Measurements from ENCODE around the gene CMTM1.

Gene CMTM1, protein sequence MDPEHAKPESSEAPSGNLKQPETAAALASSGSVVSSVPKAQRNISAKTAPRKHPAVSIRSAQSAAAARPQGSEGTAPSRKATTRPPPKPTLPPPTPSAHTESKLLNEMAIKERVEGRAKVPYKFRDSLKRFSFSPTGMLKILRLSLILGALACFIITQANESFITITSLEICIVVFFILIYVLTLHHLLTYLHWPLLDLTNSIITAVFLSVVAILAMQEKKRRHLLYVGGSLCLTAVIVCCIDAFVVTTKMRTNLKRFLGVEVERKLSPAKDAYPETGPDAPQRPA

GRCh38 chr16:66566051-66566901, at the start of gene CMTM1:
Gene CMTM1 (plus strand): TSS chr16:66566439. CDS start chr16:66566514, 75 bp downstream.
- no peak for ATAC-seq

GRCh38 chr16:66516509-66516807, 49.8 kb upstream of the CMTM1 start:
- peak in 1 of 2 donors; percentile 19 for ATAC-seq

GRCh38 chr16:66516808-66517585, 49.2 kb upstream of the CMTM1 start:
- peak; percentile 75 to 86 for ATAC-seq

DNA sequence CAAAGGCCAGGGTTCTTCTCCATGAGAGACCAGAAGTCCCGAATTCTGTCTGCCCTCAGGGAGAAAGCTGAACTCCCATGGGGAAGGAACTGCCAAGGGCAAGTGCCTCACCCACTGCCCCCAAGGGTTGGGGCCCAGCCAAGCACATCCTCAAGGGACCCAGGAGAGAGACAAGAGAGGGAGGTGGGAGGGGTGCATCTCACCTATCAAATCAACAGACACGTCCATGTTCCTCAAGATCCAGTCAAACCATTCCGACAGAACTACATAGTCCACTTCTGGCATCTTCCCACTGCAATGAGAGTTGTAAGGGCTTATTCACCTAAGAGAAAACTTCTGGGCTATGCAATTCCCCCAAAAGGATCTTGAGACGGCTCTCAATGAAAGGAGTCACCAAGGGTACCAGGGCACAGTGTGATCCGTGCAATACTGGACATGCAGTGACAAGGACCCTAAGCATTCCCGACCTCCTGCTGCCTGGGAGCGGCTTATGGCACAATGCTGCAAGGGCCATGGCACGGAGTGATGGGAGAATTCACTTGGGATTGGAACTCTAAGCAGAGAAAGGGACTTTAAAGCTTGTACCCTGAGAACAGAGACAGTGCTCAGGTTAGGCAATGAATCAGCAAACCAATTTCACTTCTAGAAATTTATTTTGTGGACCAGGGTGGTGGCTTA, 48.5 kb upstream of the CMTM1 start:
- ATAC-seq: no peak

GRCh38 chr16:66519482-66520373, 46.5 kb upstream of the CMTM1 start:
- no peak for ATAC-seq

GRCh38 chr16:66520406-66521170, 45.7 kb upstream of the CMTM1 start:
- ATAC-seq: no peak

DNA sequence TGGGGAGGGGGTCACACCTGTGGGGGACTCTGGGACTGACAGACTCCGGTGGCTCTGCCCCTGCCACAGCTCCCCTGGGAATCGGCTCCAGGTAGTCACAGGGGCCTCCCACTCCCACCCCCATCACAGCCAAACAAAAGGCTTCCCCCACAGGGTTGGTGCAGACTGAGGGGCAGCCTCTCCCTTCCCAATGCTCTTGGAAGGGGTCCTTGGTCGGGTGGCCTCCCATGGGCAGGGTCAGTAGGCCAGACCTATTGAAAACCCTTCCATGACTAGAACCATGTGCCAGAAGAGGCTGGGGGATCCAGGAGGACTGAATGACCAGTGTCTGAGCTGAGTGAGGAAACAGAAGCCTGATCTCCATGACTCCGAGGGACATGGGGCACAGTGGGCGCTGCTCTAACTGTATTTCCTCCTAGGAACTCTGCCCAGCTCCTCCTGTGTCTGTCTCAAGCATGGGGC, 45.0 kb upstream of the CMTM1 start:
- no peak for ATAC-seq

GRCh38 chr16:66521951-66522771, 44.1 kb upstream of the CMTM1 start:
- peak; percentile 95 to 96 for ATAC-seq

GRCh38 chr16:66522816-66523590, 43.2 kb upstream of the CMTM1 start:
- ATAC-seq: no peak

DNA sequence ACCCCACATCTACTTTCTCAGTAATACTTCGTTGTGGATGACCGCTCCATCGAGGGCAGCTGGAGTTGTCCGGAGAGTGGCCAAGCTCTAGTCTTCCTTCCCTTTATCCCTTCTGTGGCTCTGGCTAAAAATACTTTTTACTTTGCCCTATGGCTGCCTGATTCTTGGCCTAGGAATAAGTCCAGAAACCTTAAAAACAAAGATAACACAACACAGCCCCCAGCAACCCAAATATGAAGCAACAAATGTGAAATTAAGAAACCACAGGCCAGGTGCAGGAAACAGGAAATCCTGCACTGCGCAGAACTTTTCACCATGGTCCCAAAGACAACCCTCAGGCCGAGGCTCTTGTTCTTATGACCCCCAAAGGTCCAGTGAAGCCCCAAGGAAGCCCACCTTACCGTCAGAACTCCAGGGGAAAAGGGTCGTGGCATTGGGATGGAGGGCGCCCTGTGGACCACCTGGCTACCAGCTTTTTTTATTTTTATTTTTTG, 42.3 kb upstream of the CMTM1 start:
- no peak for ATAC-seq

- ATAC-seq: no peak
Measured at GRCh38 chr16:66524601-66525164, 41.6 kb upstream of the CMTM1 start.

DNA sequence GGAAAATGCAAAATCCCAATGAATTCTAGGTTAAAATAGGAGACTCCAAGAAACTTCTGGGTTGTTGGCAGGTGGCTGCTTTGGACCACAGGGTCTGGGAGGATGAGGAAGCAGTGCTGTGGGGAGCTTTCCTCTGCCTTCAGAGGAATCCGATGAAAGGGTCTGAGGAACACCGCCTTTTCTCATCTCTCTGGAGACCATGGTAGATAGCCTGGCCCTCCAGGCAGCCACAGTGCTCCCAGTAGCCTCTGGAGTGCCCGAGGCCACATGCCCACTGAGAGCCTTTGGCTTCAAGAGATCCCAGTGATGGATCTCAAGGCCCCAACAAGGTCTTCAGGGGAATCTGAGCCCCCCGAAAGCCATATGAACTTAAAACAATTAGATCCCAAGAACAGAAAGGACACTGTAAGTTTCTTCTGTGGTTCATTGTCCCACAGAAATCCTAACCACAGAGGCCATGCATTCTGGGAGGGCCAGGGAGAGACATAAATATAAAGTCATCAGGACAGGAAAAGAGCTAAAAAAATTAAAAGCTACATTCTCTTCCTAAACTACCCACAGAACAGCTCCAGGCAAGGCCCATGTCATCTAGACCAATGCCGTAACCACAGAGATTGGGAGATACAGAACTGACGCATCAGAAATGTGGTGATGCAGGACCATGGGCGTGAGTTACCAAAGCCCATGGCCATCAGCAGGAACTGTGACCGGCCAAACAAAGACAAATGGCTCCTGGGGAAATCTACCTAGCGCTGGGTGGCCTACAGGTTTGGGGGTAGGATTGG, 40.7 kb upstream of the CMTM1 start:
- no peak for ATAC-seq

- ATAC-seq: no peak
Measured at GRCh38 chr16:66528294-66528693, 37.9 kb upstream of the CMTM1 start.

- ATAC-seq: no peak
Measured at GRCh38 chr16:66529475-66529874, 36.8 kb upstream of the CMTM1 start.

DNA sequence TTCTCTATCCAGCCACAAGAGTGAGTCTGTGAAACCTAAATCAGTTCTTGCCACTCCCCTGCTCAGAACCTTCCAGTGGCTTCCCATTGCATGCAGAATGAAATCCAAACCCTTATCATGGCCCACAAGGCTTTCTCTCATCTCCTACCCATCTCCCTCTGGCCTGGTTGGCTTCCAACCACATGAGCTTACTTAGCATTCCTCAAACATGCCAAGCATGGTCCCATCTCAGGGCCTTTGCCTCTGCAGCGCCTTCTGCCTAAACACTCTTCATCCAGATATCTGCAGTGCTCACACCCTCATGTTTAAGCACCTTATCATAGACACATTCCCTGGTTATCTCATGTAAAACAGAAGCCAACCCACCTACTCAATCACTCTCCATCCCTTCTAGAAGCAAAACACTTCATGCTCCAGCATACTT, 31.9 kb upstream of the CMTM1 start:
- no peak for ATAC-seq

- no peak for ATAC-seq
Measured at GRCh38 chr16:66536525-66536924, 29.7 kb upstream of the CMTM1 start.

GRCh38 chr16:66537236-66537635, 29.0 kb upstream of the CMTM1 start:
- ATAC-seq: no peak

DNA sequence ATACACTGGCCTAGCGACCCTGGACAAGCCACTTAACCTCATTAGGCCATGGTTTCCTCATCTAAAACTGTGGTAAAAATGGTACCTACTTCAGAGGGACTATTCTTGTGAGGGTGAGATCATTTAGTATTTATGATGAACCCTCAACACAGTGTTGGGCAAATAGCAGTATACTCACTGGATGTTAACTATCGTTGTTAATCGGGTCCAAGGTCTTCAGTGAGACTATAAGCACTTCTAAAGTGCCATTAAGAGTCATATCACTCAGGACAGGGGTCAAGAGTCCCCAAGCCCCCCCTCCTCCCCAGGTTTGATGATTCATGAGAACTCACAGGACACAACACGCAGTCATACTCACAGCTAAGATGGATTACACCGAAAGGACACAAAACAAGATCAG, 27.3 kb upstream of the CMTM1 start:
- no peak for ATAC-seq
